ENCODE data around the gene PTGS1.
"Not testable (repeated sequence)": the region's sequence is repeated elsewhere in the genome, so short reads cannot be mapped to it uniquely, and the experiment has no call there.

Gene PTGS1

GRCh38 chr9:122370869-122371755, at the start of gene PTGS1:
Gene PTGS1 (plus strand): TSS chr9:122371024. CDS start chr9:122371085, 61 bp downstream.
- DNase-seq = peak; percentile 7

GRCh38 chr9:122322553-122322952, 48.3 kb upstream of the PTGS1 start:
- no peak for DNase-seq

GRCh38 chr9:122324665-122325064, 46.2 kb upstream of the PTGS1 start:
- DNase-seq = not testable (repeated sequence)

- no peak for DNase-seq
These were observed 45.7 kb upstream of the PTGS1 start for GRCh38 chr9:122325124-122325523.

- DNase-seq = no peak
These were observed 43.6 kb upstream of the PTGS1 start for GRCh38 chr9:122327175-122327574.

GRCh38 chr9:122329597-122329996, 41.2 kb upstream of the PTGS1 start:
- no peak for DNase-seq

- not testable (repeated sequence) for DNase-seq
These were observed 40.4 kb upstream of the PTGS1 start for GRCh38 chr9:122330466-122330865.

- DNase-seq = no peak
These were observed 39.3 kb upstream of the PTGS1 start for GRCh38 chr9:122331523-122331927.

GRCh38 chr9:122332083-122332482, 38.7 kb upstream of the PTGS1 start:
- DNase-seq = no peak

- no peak for DNase-seq
These were observed 38.2 kb upstream of the PTGS1 start for GRCh38 chr9:122332644-122333043.

- DNase-seq = no peak
These were observed 37.5 kb upstream of the PTGS1 start for GRCh38 chr9:122333169-122333808.

GRCh38 chr9:122334916-122335315, 35.9 kb upstream of the PTGS1 start:
- no peak for DNase-seq

GRCh38 chr9:122336189-122336588, 34.6 kb upstream of the PTGS1 start:
- no peak for DNase-seq

- DNase-seq = no peak
These were observed 33.8 kb upstream of the PTGS1 start for GRCh38 chr9:122336866-122337555.

- DNase-seq = no peak
These were observed 33.3 kb upstream of the PTGS1 start for GRCh38 chr9:122337556-122337929.

- DNase-seq = no peak
These were observed 32.3 kb upstream of the PTGS1 start for GRCh38 chr9:122338536-122338935.

- no peak for DNase-seq
These were observed 31.8 kb upstream of the PTGS1 start for GRCh38 chr9:122338994-122339393.

- no peak for DNase-seq
These were observed 31.2 kb upstream of the PTGS1 start for GRCh38 chr9:122339579-122339978.

GRCh38 chr9:122340161-122340560, 30.7 kb upstream of the PTGS1 start:
- no peak for DNase-seq

- no peak for DNase-seq
These were observed 28.3 kb upstream of the PTGS1 start for GRCh38 chr9:122342323-122343050.

- DNase-seq = no peak
These were observed 24.1 kb upstream of the PTGS1 start for GRCh38 chr9:122346478-122347347.

Measured in NCI-H1436 (cell line).